HG02678 (cell line): ENCODE measurements around the gene ANXA2R.

Source experiments
- ATAC-seq: cut with Tn5 transposase; IDR thresholded peaks from one replicate; pipeline ENCODE4 v1.9.1; 2021; ENCODE audit warnings: mild to moderate bottlenecking, moderate library complexity; ENCODE audit not compliant: unreplicated experiment

ANXA2R gene

GRCh38 chr5:43001748-43002147 is 38.4 kb downstream of the ANXA2R start:
- ATAC-seq, result no peak

GRCh38 chr5:43000914-43001313 is 39.2 kb downstream of the ANXA2R start:
- ATAC-seq, result no peak

DNA sequence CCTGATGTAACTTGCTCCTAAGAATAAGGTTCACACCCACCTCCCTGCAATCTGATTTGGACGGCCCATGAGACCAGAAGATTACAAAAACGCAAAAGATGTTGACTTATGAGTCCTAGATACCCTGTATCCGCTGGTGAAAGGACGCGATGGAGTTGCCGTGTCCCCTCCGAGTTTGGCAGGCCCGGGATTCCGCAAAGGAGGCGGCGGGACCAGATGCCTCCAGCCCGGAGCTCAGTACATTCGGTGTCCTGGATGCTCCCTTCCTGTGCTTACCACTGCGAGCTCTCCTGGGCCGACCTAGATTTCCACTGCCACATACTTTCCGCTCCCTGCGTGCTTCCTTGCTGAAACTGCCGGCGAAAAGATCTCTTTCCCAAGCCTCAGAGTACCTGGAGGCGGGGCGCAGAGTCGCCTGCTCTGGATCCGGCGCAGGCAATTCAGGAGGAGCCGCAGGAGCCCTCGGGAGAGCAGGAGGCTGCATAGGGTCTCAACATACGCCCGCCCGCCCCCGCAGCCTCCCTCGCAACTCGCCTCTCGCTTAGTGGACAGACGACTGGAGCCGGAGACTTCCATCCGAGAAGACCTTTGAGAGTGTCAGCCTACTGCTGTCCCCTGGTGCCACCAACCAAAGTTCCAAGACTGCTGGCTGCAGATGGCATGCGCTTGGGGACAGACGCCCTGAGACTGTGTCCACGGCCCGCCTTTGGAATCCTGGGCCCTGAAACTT is 39.8 kb downstream of the ANXA2R start:
- no peak for ATAC-seq

DNA sequence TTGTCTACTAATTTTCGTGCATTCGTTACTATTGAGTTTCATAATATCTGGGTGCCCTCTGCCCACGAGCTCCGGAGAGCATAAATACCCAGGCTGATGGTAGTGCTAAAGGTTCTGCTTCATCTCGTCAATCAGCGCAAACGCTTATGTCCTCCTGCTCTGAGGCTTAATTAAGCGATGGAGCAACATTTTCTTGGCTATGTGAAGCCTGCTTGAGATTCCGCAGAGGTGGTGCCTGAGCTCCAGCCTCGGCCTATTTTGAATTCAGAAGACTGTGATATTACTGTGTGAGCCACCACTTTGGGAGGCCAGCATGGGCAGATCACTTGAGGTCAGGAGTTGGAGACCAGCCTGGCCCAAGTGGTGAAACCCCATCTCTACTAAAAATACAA is 44.8 kb downstream of the ANXA2R start:
- no peak for ATAC-seq

DNA sequence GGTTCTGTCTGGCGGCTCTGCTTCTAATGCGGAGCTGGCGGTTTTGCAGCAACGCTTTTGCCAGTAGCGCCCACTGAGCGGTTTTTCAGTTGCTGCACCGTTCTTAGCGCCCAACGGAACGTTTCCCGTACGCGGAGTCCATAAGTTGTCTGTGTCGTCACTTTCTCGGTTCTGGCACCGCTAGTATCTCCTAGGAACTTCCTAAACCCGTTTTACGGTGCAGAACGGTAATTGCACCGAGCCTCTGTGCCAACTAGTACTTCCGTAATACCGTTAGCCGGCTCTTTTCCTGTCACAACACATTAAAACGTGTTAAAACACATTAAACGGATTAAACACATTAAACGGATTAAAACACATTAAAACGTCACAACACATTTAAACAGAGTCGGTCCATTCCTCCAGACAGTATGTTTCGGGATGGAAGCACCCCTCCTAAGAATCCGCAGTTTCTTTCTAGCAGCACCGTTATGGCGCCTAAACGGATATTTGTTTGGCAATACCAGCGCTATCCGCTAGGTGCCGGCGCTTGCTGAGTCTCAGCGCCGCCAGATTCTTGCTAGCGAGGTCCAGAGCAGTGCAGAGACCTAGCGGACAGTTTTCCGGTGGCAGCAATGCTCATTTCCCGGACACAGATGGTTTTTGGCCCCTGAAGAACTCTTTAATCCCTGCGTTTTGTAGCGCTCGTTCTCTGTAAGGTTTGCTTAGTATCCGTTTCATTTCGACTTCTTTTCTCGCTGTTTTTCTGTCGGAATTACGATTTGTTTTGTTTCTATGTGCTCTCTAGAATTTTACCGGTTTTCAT is 45.4 kb downstream of the ANXA2R start:
- peak; percentile 52 for ATAC-seq

DNA sequence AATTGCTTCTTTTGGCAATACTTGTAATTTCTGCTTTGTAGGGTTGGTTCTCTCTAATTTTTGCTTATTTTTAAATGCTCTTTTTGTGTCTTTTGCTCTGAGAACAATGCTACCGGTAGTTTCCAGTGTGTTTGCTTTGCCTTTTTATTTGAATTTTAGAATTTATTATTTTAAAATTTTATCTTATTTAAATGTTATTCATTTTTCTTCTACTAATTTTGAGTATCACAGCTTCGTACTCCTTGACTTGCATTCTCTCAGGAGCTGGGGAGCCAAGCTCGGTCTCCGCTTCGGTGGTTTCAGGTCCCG is 45.9 kb downstream of the ANXA2R start:
- no peak for ATAC-seq

DNA sequence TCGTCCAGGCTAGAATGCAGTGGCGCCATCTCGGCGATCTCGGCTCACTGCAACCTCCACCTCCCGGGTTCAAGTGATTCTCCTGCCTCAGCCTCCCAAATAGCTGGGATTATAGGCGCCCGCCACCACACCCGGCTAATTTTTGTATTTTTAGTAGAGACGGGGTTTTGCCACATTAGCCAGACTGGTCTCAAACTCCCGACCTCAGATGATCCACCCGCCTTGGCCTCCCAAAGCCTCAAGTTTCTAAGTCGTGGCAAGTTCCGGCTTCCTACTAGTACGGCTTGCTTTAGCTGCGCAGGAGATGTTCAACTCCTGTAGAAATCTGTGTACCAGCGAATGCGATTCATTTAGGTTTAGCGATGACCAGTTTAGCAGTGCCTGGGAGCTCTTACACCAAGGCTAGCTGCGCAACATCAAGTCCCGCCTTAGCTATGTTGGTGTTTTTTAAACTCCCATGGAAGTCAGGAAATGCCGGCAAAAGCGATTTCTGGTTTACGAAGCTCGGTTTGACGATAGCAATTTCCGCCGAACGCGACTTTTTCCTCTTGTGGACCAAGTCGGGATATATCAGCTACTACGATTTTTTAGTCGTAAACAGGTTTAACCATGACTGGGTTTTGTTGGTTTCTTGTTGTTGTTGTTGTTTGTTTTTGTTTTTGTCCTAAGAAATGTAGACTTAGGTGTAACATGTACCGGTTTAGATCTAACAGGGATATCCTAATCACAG is 46.4 kb downstream of the ANXA2R start:
- no peak for ATAC-seq

GRCh38 chr5:42992088-42992879 is 47.8 kb downstream of the ANXA2R start:
- peak; percentile 44 for ATAC-seq

GRCh38 chr5:42991404-42992087 is 48.6 kb downstream of the ANXA2R start:
- peak; percentile 26 for ATAC-seq

DNA sequence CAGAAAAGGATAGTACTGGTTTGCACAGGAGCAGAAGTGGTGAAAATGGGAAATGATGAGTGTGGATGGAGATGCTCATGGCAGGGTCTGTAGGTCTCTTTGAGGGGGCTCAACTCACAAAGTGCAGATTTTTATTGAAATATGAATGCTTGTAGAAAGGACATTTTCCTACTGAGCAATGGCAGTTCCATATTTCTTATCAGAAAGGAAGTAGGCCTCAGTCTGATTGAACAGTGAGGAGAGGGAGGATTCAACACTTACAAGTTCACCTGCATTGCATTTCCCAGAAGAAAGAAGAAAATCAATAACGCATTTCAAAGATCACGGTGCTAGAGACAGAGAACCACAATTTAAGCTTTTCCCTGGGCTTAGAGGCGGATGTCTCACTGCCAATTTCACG is 49.2 kb downstream of the ANXA2R start:
- ATAC-seq, result no peak
